KMS-11 (cell line): ENCODE data around the gene MAGI3.

Source experiments
- H2AFZ ChIP-seq: fragments of 200-600 bp; sonication (generic); 2 replicates; pipeline ENCODE4 v1.6.1; 2016; ENCODE audit warnings: antibody characterized with exemption, mixed run types, low read depth
- H3K27ac ChIP-seq: fragments of 200-600 bp; sonication (generic); 2 replicates; pipeline ENCODE4 v1.6.1; 2016; ENCODE audit warnings: mild to moderate bottlenecking, mixed run types
- H3K27me3 ChIP-seq: fragments of 200-600 bp; sonication (generic); 2 replicates; pipeline ENCODE4 v1.6.1; 2017; ENCODE audit warnings: mild to moderate bottlenecking, low read depth, mixed run types, moderate library complexity; ENCODE audit not compliant: insufficient read depth
- H3K36me3 ChIP-seq: fragments of 200-600 bp; sonication (generic); 2 replicates; pipeline ENCODE4 v1.6.1; 2017; ENCODE audit warnings: mild to moderate bottlenecking, mixed run types; ENCODE audit not compliant: insufficient read depth
- H3K4me1 ChIP-seq: fragments of 200-600 bp; sonication (generic); 2 replicates; pipeline ENCODE4 v1.6.1; 2016; ENCODE audit warnings: mild to moderate bottlenecking, low read depth, mixed run types; ENCODE audit not compliant: poor library complexity, severe bottlenecking
- H3K4me2 ChIP-seq: fragments of 200-600 bp; sonication (generic); 2 replicates; pipeline ENCODE4 v1.7.0; 2016; ENCODE audit warnings: mild to moderate bottlenecking, mixed run types
- H3K4me3 ChIP-seq: fragments of 200-600 bp; sonication (generic); IDR thresholded peaks from 2 replicates; pipeline ENCODE4 v1.6.1; 2017; ENCODE audit warnings: low read depth, low read length, mixed read lengths; ENCODE audit not compliant: insufficient read depth
- H3K79me2 ChIP-seq: fragments of 200-600 bp; sonication (generic); 2 replicates; pipeline ENCODE4 v1.6.1; 2016; ENCODE audit warnings: low read depth, mixed run types; ENCODE audit not compliant: insufficient read depth
- H3K9ac ChIP-seq: fragments of 200-600 bp; sonication (generic); 2 replicates; pipeline ENCODE4 v1.6.1; 2016; ENCODE audit warnings: mild to moderate bottlenecking, mixed run types
- H4K20me1 ChIP-seq: fragments of 200-600 bp; sonication (generic); 2 replicates; pipeline ENCODE4 v1.6.1; 2016; ENCODE audit warnings: mild to moderate bottlenecking, mixed run types; ENCODE audit not compliant: insufficient read depth
- CTCF ChIP-seq: fragments of 200-600 bp; sonication (generic); conservative IDR thresholded peaks from 2 replicates; pipeline ENCODE4 v1.6.1; 2017; ENCODE audit warnings: low read depth, mild to moderate bottlenecking, antibody characterized with exemption, low read length, moderate library complexity, mixed read lengths

Gene MAGI3

GRCh38 chr1:113369699-113370098 is 20.6 kb upstream of the MAGI3 start:
- TF ChIP-seq CTCF: no peak
- no peak overlapping the region for H3K9ac ChIP-seq
- H3K4me3 ChIP-seq: no peak overlapping the region
- H3K27ac ChIP-seq: no peak overlapping the region
- no peaks in the 10 kb centered on the region for H4K20me1 ChIP-seq
- H3K4me2 ChIP-seq: no peak overlapping the region
- H3K27me3 ChIP-seq: no peaks in the 10 kb centered on the region
- H3K79me2 ChIP-seq: no peaks in the 10 kb centered on the region
- no peak overlapping the region for H2AFZ ChIP-seq
- no peaks in the 10 kb centered on the region for H3K36me3 ChIP-seq
- no peaks in the 10 kb centered on the region for H3K4me1 ChIP-seq

GRCh38 chr1:113370868-113371267 is 19.4 kb upstream of the MAGI3 start:
- no peak overlapping the region for H3K27ac ChIP-seq
- no peaks in the 10 kb centered on the region for H4K20me1 ChIP-seq
- no peak overlapping the region for H3K4me2 ChIP-seq
- H3K79me2 ChIP-seq: no peaks in the 10 kb centered on the region
- H3K4me3 ChIP-seq: no peak overlapping the region
- no peak overlapping the region for H3K9ac ChIP-seq
- no peaks in the 10 kb centered on the region for H3K4me1 ChIP-seq
- TF ChIP-seq CTCF: no peak
- H2AFZ ChIP-seq: no peak overlapping the region
- H3K27me3 ChIP-seq: no peaks in the 10 kb centered on the region
- H3K36me3 ChIP-seq: no peaks in the 10 kb centered on the region

GRCh38 chr1:113372546-113372945 is 17.8 kb upstream of the MAGI3 start:
- no peaks in the 10 kb centered on the region for H4K20me1 ChIP-seq
- no peaks in the 10 kb centered on the region for H3K79me2 ChIP-seq
- no peaks in the 10 kb centered on the region for H3K27me3 ChIP-seq
- no peak overlapping the region for H3K27ac ChIP-seq
- H3K4me3 ChIP-seq: no peak overlapping the region
- H3K4me2 ChIP-seq: no peak overlapping the region
- no peak for TF ChIP-seq CTCF
- no peak overlapping the region for H3K9ac ChIP-seq
- H2AFZ ChIP-seq: no peak overlapping the region
- H3K4me1 ChIP-seq: no peaks in the 10 kb centered on the region
- no peaks in the 10 kb centered on the region for H3K36me3 ChIP-seq

- Histone ChIP-seq H3K27me3 (no peaks in the 10 kb centered on the region), H4K20me1 (no peaks in the 10 kb centered on the region), H3K4me3 (no peak overlapping the region), H3K4me2 (no peak overlapping the region), H3K36me3 (no peaks in the 10 kb centered on the region), H3K9ac (no peak overlapping the region), H3K4me1 (no peaks in the 10 kb centered on the region), H3K27ac (no peak overlapping the region), H3K79me2 (no peaks in the 10 kb centered on the region), H2AFZ (no peak overlapping the region)
- no peak for TF ChIP-seq CTCF
These were observed 16.7 kb upstream of the MAGI3 start for GRCh38 chr1:113373644-113374043.

- no peak overlapping the region for H3K4me2 ChIP-seq
- no peak overlapping the region for H3K27ac ChIP-seq
- no peak overlapping the region for H3K4me3 ChIP-seq
- no peaks in the 10 kb centered on the region for H3K27me3 ChIP-seq
- TF ChIP-seq CTCF: no peak
- no peaks in the 10 kb centered on the region for H3K79me2 ChIP-seq
- H3K36me3 ChIP-seq: no peaks in the 10 kb centered on the region
- H3K4me1 ChIP-seq: no peaks in the 10 kb centered on the region
- no peak overlapping the region for H3K9ac ChIP-seq
- H2AFZ ChIP-seq: no peak overlapping the region
- no peaks in the 10 kb centered on the region for H4K20me1 ChIP-seq
These were observed 14.4 kb upstream of the MAGI3 start for GRCh38 chr1:113375878-113376277.
